ENCODE measurements around the gene DGKZ.

Gene DGKZ

GRCh38 chr11:46335890-46336562 is 11.2 kb upstream of the DGKZ start:
- no peak overlapping the region for H3K27ac ChIP-seq
- POLR2A ChIA-PET (ENCODE audit: low non-redundant PET): no interaction called here
- CTCF ChIA-PET: no interaction called here
- no peak for TF ChIP-seq CTCF (conservative IDR thresholded peaks at IDR 0.05; ENCODE audit: low read depth)
- DNase-seq (ENCODE audit: low spot score): no peak

GRCh38 chr11:46336563-46337180 is 10.6 kb upstream of the DGKZ start:
- CTCF ChIA-PET: no interaction called here
- POLR2A ChIA-PET (ENCODE audit: low non-redundant PET): no interaction called here
- no peak overlapping the region for H3K27ac ChIP-seq
- no peak for TF ChIP-seq CTCF (conservative IDR thresholded peaks at IDR 0.05; ENCODE audit: low read depth)
- DNase-seq (ENCODE audit: low spot score): no peak

DNA sequence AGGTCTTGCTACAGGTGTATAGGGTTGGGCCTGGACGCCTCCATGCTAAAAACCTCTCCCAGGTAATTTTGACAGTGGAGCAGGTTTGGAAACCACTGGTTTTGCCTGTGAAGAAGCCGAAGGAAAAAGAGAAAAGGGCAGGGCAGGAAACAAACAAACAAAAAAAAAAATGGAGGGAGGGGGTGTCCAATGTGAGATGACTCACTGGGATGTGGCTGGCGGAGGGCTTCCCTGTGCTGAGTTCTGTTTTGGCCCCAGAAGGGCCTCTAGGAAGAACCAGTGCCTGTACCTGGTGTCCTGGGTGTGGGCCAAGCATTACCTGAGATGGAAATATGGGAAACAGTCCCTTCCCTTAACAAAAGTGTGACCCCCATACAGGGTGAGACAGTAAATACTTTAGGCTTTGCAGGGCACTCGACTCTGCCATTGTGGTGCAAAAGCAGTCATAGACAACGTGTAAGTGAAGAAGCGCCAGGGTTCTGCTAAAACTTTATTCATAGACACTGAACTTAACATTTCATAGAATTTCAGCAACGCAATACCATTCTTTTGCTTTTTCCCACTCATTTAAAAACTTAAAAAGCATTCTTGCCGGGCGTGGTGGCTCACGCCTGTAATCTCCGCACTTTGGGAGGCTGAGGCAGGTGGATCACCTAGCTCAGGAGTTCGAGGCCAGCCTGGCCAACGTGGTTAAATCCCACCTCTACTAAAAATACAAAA is 9.5 kb upstream of the DGKZ start:
- ChIA-PET POLR2A (ENCODE audit: low non-redundant PET) (interaction anchor here (0.7 kb wide), 1 partner anchor 45 kb away, joined by 7 read pairs; no protein-coding TSS in a partner anchor), CTCF (no interaction called here)
- TF ChIP-seq CTCF (conservative IDR thresholded peaks at IDR 0.05; ENCODE audit: low read depth): no peak
- H3K27ac ChIP-seq: no peak overlapping the region
- DNase-seq (ENCODE audit: low spot score): no peak

- POLR2A ChIA-PET (ENCODE audit: low non-redundant PET): no interaction called here
- no peak for DNase-seq (ENCODE audit: low spot score)
- TF ChIP-seq CTCF (conservative IDR thresholded peaks at IDR 0.05; ENCODE audit: low read depth): no peak
- CTCF ChIA-PET: interaction anchor here (1.2 kb wide), 1 partner anchor 99 kb away, joined by 3 read pairs; no protein-coding TSS in a partner anchor
- peak overlapping the region; percentile 40 for H3K27ac ChIP-seq
These were observed 8.7 kb upstream of the DGKZ start for GRCh38 chr11:46338636-46338987.

DNA sequence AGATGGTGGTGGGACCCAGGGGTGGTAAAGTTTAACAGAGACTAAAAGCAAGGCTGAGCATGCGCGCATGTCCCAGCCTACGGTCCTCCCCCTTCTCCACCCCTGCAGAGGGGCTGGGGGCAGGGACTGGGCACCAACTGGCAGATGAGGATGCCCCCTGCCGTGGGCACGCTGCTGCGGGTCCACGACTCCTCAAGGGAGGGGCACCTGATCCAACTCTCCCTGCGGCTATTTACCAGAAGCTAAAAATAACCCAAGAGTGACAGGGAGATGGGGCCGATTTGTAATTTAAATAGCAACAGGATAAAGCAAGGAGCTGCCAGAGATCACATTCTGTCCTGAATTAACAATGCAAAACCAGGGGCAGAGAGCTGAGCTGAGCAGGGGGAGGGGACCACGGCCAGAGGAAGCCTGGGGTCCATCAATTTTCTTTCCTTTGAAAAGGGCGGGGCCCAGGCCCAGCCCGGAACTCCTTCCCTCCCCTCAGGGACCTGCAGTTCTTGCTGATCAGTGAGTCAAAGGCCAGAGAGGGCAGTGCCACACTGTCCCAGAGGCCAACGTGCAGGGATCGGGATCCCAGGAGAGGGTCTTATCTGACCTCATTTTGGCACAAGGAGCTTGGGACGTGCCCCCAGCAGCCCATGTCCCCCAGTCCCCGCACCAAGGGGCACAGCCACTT is 8.1 kb upstream of the DGKZ start:
- no peak for DNase-seq (ENCODE audit: low spot score)
- POLR2A ChIA-PET (ENCODE audit: low non-redundant PET): no interaction called here

More for the DNA sequence above, 8.1 kb upstream of the DGKZ start:
- no peak for TF ChIP-seq CTCF (conservative IDR thresholded peaks at IDR 0.05; ENCODE audit: low read depth)
- peak overlapping the region; percentile 40 for H3K27ac ChIP-seq
- CTCF ChIA-PET: interaction anchor here (0.5 to 1.2 kb wide), 3 partner anchors 8 to 231 kb away, joined by 3 to 7 read pairs (median 3); partner anchors contain the start of gene DGKZ
